ENCODE data around the gene EFCAB8. TPM values are rescaled to one million over a fixed set of nuclear protein-coding genes. Genes with fewer than 3 reads are reported as not detected.

Gene EFCAB8
- total RNA-seq, 2 donors from 2014 or later = 0.26 TPM; not detected in 1

- TF ChIP-seq, protein P1, sequence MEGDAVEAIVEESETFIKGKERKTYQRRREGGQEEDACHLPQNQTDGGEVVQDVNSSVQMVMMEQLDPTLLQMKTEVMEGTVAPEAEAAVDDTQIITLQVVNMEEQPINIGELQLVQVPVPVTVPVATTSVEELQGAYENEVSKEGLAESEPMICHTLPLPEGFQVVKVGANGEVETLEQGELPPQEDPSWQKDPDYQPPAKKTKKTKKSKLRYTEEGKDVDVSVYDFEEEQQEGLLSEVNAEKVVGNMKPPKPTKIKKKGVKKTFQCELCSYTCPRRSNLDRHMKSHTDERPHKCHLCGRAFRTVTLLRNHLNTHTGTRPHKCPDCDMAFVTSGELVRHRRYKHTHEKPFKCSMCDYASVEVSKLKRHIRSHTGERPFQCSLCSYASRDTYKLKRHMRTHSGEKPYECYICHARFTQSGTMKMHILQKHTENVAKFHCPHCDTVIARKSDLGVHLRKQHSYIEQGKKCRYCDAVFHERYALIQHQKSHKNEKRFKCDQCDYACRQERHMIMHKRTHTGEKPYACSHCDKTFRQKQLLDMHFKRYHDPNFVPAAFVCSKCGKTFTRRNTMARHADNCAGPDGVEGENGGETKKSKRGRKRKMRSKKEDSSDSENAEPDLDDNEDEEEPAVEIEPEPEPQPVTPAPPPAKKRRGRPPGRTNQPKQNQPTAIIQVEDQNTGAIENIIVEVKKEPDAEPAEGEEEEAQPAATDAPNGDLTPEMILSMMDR (IDR thresholded peaks at IDR 0.05) = no peak
- no peak for TF ChIP-seq POLR2A (IDR thresholded peaks at IDR 0.05)
- DNase-seq = no peak
- H3K27ac ChIP-seq = no peak overlapping the region
- H3K27me3 ChIP-seq = no peaks in the 10 kb centered on the region
- no peak for ATAC-seq
- H3K4me3 ChIP-seq = no peak overlapping the region
- 81 to 86% methylated on average over 10 to 11 of the region's 14 CpGs for WGBS, 2 donors
- no peaks in the 10 kb centered on the region for H3K4me1 ChIP-seq
- intact Hi-C loops (cut with DNase I) = loop anchor here (10.0 kb wide), 2 partner anchors 185 to 305 kb away; partner anchors contain the start of gene BPIFA3
- H3K36me3 ChIP-seq (replicated peaks in 1 of 2; ENCODE audit: insufficient read depth in 1 of 2, low read depth in 2 of 2) = no peaks in the 10 kb centered on the region
- H3K9me3 ChIP-seq = peaks cover 0 to 2% (median 0%) of the 10 kb centered on the region in 3 donors
These were observed 51.3 kb downstream of the EFCAB8 start for GRCh38 chr20:32909896-32910571.

- Histone ChIP-seq H3K27me3 (no peaks in the 10 kb centered on the region), H3K4me3 (no peak overlapping the region), H3K9me3 (peaks cover 0 to 15% (median 0%) of the 10 kb centered on the region in 3 donors), H3K27ac (no peak overlapping the region), H3K4me1 (no peaks in the 10 kb centered on the region), H3K36me3 (replicated peaks in 1 of 2; ENCODE audit: insufficient read depth in 1 of 2, low read depth in 2 of 2) (no peaks in the 10 kb centered on the region)
- WGBS, 2 donors = 77% methylated on average over 12 of the region's 13 CpGs; no CpG with 5 or more reads in 1 of the 2 donors
- intact Hi-C loops (cut with DNase I) = no loop called here
- TF ChIP-seq, protein P1 (IDR thresholded peaks at IDR 0.05) = no peak
- TF ChIP-seq POLR2A (IDR thresholded peaks at IDR 0.05) = no peak
- ATAC-seq = no peak
- DNase-seq = no peak
These were observed 52.6 kb downstream of the EFCAB8 start for GRCh38 chr20:32911355-32911754.

DNA sequence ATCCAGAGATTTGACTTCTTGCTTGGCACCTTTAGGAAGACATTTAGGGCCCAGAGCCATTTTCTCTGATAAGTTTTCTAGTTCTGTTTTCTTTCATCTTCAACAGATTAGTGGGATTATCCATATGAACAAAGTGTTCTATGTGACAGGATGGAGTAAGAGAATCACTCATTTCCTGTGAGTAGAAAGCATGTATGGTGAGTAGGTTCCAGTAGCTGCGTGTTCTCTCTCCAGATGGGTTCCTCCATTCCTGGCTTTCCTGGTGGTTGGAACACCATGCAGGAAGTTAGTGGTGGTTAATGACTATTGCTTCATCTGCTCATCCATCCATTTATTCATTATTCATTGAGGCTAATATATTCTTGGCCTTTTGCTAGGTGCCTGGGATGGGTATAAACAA lies 54.0 kb downstream of the EFCAB8 start:
- Histone ChIP-seq H3K36me3 (replicated peaks in 1 of 2; ENCODE audit: insufficient read depth in 1 of 2, low read depth in 2 of 2) (no peaks in the 10 kb centered on the region), H3K27me3 (no peaks in the 10 kb centered on the region), H3K27ac (no peak overlapping the region), H3K4me1 (no peaks in the 10 kb centered on the region), H3K4me3 (no peak overlapping the region), H3K9me3 (peaks cover 0 to 15% (median 0%) of the 10 kb centered on the region in 3 donors)
- WGBS, 2 donors = 86 to 94% methylated on average over 1 of the region's 1 CpG
- no peak for TF ChIP-seq POLR2A (IDR thresholded peaks at IDR 0.05)
- TF ChIP-seq, protein P1 (IDR thresholded peaks at IDR 0.05) = no peak
- ATAC-seq = no peak
- intact Hi-C loops (cut with DNase I) = no loop called here
- no peak for DNase-seq

- TF ChIP-seq, protein P1 (IDR thresholded peaks at IDR 0.05) = no peak
- TF ChIP-seq POLR2A (IDR thresholded peaks at IDR 0.05) = no peak
- DNase-seq (no peak), ATAC-seq (no peak)
- intact Hi-C loops (cut with DNase I) = no loop called here
- Histone ChIP-seq H3K4me1 (no peaks in the 10 kb centered on the region), H3K27me3 (no peaks in the 10 kb centered on the region), H3K9me3 (peaks cover 0 to 15% (median 0%) of the 10 kb centered on the region in 3 donors), H3K4me3 (no peak overlapping the region), H3K36me3 (replicated peaks in 1 of 2; ENCODE audit: insufficient read depth in 1 of 2, low read depth in 2 of 2) (no peaks in the 10 kb centered on the region), H3K27ac (no peak overlapping the region)
- WGBS, 2 donors = 89 to 100% methylated on average over 1 of the region's 1 CpG
These were observed 55.3 kb downstream of the EFCAB8 start for GRCh38 chr20:32914031-32914430.

All from body of pancreas (tissue), 4 donors.